GM12891 (cell line): ENCODE data around the gene GLYR1.
A peak's percentile ranks its signal among the peaks of the same experiment; 100 is the strongest.

Source experiments
- DNase-seq: peaks from one replicate; pipeline ENCODE4 v3.0.0; 2011; ENCODE audit warnings: low spot score; ENCODE audit not compliant: insufficient read length
- FAIRE-seq: peaks from 2 replicates; lab custom pipeline; 2011; peaks lifted over from hg19 to GRCh38; lab: Jason Lieb, UNC
- PAX5 ChIP-seq: IDR thresholded peaks from 2 replicates; pipeline ENCODE4 v1.6.1; 2011; ENCODE audit warnings: low read length, moderate library complexity, mild to moderate bottlenecking; ENCODE audit not compliant: insufficient read depth, severe bottlenecking
- POLR2A ChIP-seq: IDR thresholded peaks from 2 replicates; pipeline ENCODE4 v1.6.1; 2011; ENCODE audit warnings: low read depth, low read length, control low read depth
- POLR2AphosphoS5 ChIP-seq: IDR thresholded peaks from 2 replicates; pipeline ENCODE4 v1.6.1; 2011; ENCODE audit warnings: low read depth, low read length, control low read depth
- POU2F2 ChIP-seq: IDR thresholded peaks from 2 replicates; pipeline ENCODE4 v1.6.1; 2011; ENCODE audit warnings: low read depth, mild to moderate bottlenecking, control low read depth, low read length, moderate library complexity
- SPI1 ChIP-seq: IDR thresholded peaks from 2 replicates; pipeline ENCODE4 v1.6.1; 2011; ENCODE audit warnings: low read depth, low read length, control low read depth
- TAF1 ChIP-seq: IDR thresholded peaks from 2 replicates; pipeline ENCODE4 v1.6.1; 2011; ENCODE audit warnings: low read depth, low read length, control low read depth

Gene GLYR1

DNA sequence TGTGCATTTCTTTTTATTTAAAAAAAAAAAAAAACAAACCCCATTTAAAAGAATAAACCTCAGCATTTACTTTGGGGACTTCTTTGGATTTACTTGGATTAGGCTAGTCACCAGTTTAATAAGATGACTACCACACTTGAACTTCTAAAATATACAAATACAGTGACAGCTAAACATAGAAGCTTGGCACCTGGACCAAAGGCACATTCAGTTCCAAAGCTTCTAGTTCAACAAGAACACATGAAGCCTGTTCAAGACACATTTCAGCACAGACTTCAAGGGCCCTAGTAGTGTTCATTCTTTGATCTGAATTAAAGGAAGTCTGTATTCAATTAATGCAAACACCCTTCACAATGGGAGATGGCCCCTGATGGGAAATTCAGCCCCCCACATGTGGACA lies 33.0 kb downstream of the GLYR1 start:
- FAIRE-seq (no peak), DNase-seq (no peak)
- TF ChIP-seq PAX5 (no peak), POLR2AphosphoS5 (no peak), SPI1 (no peak)

- FAIRE-seq, result no peak
These were observed 33.7 kb downstream of the GLYR1 start for GRCh38 chr16:4813251-4814003.

DNA sequence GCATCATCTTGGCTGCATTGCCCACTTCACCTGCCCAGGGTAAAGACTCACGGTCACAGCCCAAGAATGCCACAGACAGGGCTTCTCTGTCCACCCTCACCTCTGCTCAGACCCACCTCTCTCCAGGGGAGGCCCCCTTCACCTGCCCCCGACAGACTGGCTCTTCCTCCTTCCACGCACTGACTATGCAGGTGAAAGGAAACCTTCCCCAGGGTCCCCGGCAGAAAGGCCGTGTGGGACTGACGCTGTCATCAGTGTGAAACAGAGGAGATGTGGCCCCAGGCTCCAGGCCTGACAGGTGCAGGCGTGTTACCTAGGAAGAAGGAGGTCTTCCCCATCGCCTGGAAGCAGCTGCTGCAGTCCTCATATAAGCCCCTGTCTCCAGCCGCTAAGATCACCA lies 35.3 kb downstream of the GLYR1 start:
- no peak for DNase-seq
- TF ChIP-seq PAX5 (no peak), POLR2AphosphoS5 (no peak), TAF1 (no peak), POLR2A (no peak)
- no peak for FAIRE-seq

More at GRCh38 chr16:4813251-4814003, 33.7 kb downstream of the GLYR1 start:
- DNase-seq, result no peak
- TF ChIP-seq SPI1 (no peak), POLR2AphosphoS5 (no peak), TAF1 (no peak), PAX5 (no peak), POLR2A (no peak), POU2F2 (no peak)

DNA sequence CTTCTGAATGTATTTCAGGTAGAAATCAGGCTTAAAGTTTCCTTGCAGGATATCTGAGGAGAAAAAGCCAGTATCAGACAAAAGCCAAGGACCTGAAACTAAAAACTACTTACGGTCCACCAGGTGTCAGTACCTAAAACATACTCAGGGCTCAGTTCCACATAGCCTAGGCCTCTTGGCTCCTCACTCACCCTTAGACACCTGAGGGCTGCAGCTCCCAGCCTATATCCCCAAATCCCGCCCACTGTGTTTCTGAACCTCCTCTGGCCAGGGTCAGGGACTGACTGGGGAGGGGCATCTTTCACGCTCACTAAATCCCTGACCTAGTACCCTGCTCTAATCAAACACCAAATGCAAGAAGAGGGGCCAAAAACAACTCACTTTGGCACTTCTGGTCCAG lies 35.8 kb downstream of the GLYR1 start:
- DNase-seq (no peak), FAIRE-seq (no peak)
- no peak for TF ChIP-seq SPI1
- no peak for TF ChIP-seq PAX5
- no peak for TF ChIP-seq POLR2AphosphoS5
- TF ChIP-seq POLR2A, result no peak
- no peak for TF ChIP-seq TAF1
- no peak for TF ChIP-seq POU2F2

DNA sequence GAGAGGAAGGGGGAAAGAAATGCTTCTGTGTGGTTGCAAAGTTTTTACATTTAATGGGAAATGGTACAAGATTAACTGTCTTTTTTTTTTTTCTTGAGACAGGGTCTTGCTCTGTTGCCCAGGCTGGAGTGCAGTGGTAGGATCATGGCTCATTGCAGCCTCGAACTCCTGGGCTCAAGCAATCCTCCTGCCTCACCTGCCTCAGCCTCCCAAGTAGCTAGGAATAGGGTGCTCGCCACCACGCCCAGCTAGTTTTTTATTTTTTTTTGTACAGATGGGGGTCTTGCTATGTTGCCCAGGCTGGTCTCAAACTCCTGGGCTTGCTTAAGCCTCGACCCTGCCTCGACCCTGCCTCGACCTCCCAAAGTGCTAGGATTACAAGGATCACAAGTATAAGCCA lies 40.8 kb downstream of the GLYR1 start:
- TF ChIP-seq POU2F2 (no peak), SPI1 (no peak), PAX5 (no peak), POLR2AphosphoS5 (no peak), POLR2A (no peak), TAF1 (no peak)
- no peak for DNase-seq
- FAIRE-seq, result no peak

GRCh38 chr16:4805231-4805630 lies 41.9 kb downstream of the GLYR1 start:
- DNase-seq (no peak), FAIRE-seq (no peak)
- no peak for TF ChIP-seq TAF1
- TF ChIP-seq POLR2AphosphoS5, result no peak
- TF ChIP-seq POLR2A, result no peak

DNA sequence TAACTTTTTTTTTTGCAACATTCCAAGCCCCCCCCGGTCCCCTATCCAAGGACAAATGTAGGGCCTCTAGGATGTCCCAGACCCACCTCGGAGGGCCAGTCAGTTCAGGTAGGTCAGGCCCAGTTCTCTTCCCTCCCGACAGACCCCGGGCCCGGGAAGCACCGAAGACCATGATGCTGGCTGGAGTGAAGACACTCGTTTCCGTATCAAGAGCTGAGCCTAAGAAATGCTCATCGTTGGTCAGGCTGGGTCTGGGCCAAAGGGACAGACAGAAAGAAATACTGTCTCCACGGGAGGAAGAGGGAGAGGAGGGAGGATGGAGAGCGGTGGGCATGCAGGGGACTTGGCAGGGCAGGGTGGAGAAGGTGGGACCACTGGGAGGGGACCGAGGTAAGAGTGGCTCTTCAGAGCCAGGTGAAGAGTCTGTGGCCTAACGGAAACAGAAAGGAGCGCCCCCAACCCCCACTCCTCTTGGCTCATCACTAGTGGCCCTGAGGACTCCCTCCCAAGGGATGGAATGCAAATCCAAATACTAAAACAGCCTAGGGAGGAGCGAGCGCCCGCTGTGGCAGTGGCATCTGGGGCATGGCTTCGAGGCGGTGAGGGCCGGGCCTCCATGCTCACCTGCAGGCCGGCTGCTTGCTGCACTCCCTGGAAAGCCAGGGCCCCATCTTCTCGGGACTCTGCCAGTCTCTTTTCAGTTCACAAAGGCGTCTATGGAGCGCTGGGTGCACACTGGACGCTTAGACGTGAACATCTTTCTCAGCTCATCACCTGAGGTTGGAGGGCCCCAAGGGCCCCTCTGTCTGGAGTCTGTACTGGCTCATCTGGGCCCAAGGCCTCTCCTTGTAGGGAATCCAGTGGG lies 43.0 kb downstream of the GLYR1 start:
- TF ChIP-seq TAF1 (no peak), PAX5 (no peak), SPI1 (no peak), POU2F2 (no peak), POLR2A (no peak), POLR2AphosphoS5 (no peak)
- no peak for FAIRE-seq

DNA sequence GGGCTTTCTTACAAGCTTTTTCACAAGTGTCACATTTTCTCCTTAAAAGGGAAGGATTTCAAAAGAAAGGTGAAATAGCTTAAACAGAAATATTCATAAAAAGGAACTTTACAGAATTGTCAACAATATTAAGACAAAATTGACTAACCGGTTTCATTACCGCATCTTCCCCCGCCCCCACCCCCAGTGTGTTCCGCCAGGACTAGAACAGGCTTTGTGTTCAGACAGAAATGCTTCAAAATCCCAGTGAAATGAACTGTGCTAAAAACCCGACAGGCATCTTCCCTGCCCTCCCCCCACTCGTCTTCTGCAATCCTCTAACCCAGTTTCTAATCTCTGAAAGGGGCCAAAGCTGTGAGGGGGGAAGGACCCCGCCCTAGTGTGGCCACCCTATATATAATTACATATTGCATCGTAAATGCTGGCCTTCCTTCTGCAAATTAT lies 43.7 kb downstream of the GLYR1 start:
- no peak for DNase-seq
- TF ChIP-seq PAX5 (no peak), TAF1 (no peak), POLR2A (no peak), SPI1 (no peak), POLR2AphosphoS5 (no peak), POU2F2 (no peak)
- no peak for FAIRE-seq

More for the DNA sequence above, 43.0 kb downstream of the GLYR1 start:
- DNase-seq, result no peak

DNA sequence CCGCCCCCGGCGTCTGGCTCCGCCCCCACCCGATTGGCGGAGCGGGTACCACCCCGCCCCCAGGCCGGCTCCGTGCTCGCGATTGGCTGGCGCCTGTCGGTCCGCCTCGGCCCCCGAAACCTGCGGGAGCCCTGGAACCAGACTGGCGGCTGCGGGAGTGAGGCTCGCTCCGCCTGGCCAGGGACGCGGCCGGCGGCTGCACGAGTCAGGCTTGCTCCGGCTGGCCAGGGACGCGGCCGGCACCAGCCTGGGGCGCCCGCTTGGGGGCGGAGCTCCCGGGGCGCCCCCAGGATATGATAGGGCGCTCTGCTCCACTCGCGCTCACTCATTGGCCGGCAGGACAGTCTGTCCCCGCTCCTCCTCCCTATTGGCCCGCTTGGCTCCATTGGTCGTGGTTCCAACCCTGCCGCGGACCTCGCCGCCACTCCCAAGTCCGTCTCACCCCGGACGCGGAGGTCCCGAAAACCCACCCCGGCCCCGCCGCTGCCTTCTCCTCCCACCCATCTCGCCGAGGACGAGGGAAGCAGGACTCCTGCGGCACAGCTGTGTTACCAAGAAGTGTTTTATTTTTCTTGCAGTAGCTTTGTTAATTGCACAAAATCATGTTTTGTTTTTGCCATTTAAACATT lies 44.3 kb downstream of the GLYR1 start:
- DNase-seq, result peak; percentile 99
- FAIRE-seq, result peak; percentile 97
- TF ChIP-seq TAF1 (no peak), POLR2A (no peak), POU2F2 (no peak), POLR2AphosphoS5 (no peak), PAX5 (no peak), SPI1 (no peak)
